ENCODE results near the gene ADGRE1. TPM values are rescaled to one million over a fixed set of nuclear protein-coding genes. Genes with fewer than 3 reads are reported as not detected.

ADGRE1 gene
- total and polyA plus RNA-seq, 2 of the 8 experiments (the other 6 are each of a cell fraction or from before 2014, with no cell fraction given) = not detected

- Histone ChIP-seq H3K14ac (ENCODE audit: insufficient read length) (no peak overlapping the region), H3K18ac (ENCODE audit: extremely low read depth, low read length) (no peak overlapping the region), H3K23me2 (ENCODE audit: low read depth, low read length) (peaks cover 5% of the 10 kb centered on the region; the same call in 1 of the 2 replicates), H2AFZ (ENCODE audit: low read length) (no peak overlapping the region), H3K4me2 (ENCODE audit: insufficient read depth in 1 of 2, low read depth in 2 of 2, low read length in 2 of 2) (no peak overlapping the region), H3K4me3 (ENCODE audit: extremely low read depth in 1 of 4, insufficient read depth in 2 of 4, low read depth in 3 of 4, low read length in 4 of 4) (no peak overlapping the region), H3K9me3 (ENCODE audit: insufficient read depth in 2 of 2, low read depth in 1 of 2, low read length in 1 of 2) (peaks cover 69 to 77% of the 10 kb centered on the region in 2 experiments), H3K79me1 (ENCODE audit: low read depth, low read length) (no peaks in the 10 kb centered on the region), H4K8ac (ENCODE audit: extremely low read depth, insufficient read depth, low read length) (no peak overlapping the region), H3K4me1 (replicated peaks in 1 of 4; ENCODE audit: control insufficient read depth in 3 of 4, insufficient read depth in 4 of 4, low read length in 3 of 4) (no peaks in the 10 kb centered on the region), H2BK5ac (ENCODE audit: low read depth, low read length) (no peak overlapping the region), H2BK20ac (ENCODE audit: low read length) (no peak overlapping the region), H3K27me3 (replicated peaks in 1 of 4; ENCODE audit: control insufficient read depth in 3 of 4, extremely low read depth in 1 of 4, insufficient read depth in 3 of 4, low read length in 3 of 4) (no peaks in the 10 kb centered on the region), H3K36me3 (ENCODE audit: control insufficient read depth in 2 of 4, insufficient read depth in 4 of 4, low read length in 3 of 4) (no peaks in the 10 kb centered on the region; a peak in 1 of 8 replicates), H4K5ac (ENCODE audit: insufficient read length, low read depth, low read length) (no peak overlapping the region), H3K4ac (replicated peaks; ENCODE audit: insufficient read length, low read depth, low read length) (no peak overlapping the region), H3K79me2 (ENCODE audit: control insufficient read depth in 1 of 2, insufficient read depth in 2 of 2, low read length in 2 of 2) (no peaks in the 10 kb centered on the region), H2BK15ac (ENCODE audit: low read length) (no peak overlapping the region), H2AK5ac (ENCODE audit: low read depth, low read length) (no peak overlapping the region), H2BK120ac (replicated peaks; ENCODE audit: low read depth, low read length) (no peak overlapping the region), H2BK12ac (ENCODE audit: low read depth, low read length) (no peak overlapping the region), H3K23ac (ENCODE audit: insufficient read length) (no peak overlapping the region), H3K27ac (ENCODE audit: low read depth, low read length) (no peak overlapping the region), H3K56ac (replicated peaks; ENCODE audit: insufficient read length, low read depth, low read length) (no peak overlapping the region), H4K20me1 (replicated peaks in 1 of 2; ENCODE audit: control insufficient read depth in 1 of 2, insufficient read depth in 2 of 2, low read length in 2 of 2) (peaks cover 0 to 4% of the 10 kb centered on the region in 2 experiments), H4K91ac (replicated peaks; ENCODE audit: insufficient read length, low read length) (no peak overlapping the region), H3K9ac (replicated peaks in 1 of 4; ENCODE audit: extremely low read depth in 1 of 4, low read depth in 3 of 4, low read length in 3 of 4) (no peak overlapping the region)
- 63% methylated on average over 3 of the region's 3 CpGs; no CpG with 5 or more reads in 1 of the 2 experiments for WGBS, 2 experiments (ENCODE audit: extremely low coverage in 1 of 2, insufficient coverage in 1 of 2, insufficient read length in 1 of 2, insufficient replicate concordance in 2 of 2, low coverage in 1 of 2, low lambda C conversion rate in 2 of 2, missing lambda C conversion rate in 1 of 2)
- POLR2A ChIA-PET (ENCODE audit: partially characterized antibody) = no interaction called here
- CTCF ChIA-PET (ENCODE audit: partially characterized antibody) = interaction anchor here (0.6 to 1.2 kb wide), 3 partner anchors 238 to 763 kb away, joined by 3 read pairs; no protein-coding TSS in a partner anchor
- no peak for TF ChIP-seq HDAC2 (IDR thresholded peaks at IDR 0.05; ENCODE audit: borderline replicate concordance in 1 of 2, low read depth in 2 of 2, low read length in 2 of 2)
- no peak for TF ChIP-seq JUND (IDR thresholded peaks at IDR 0.05; ENCODE audit: low read length)
- no peak for TF ChIP-seq CHD2 (IDR thresholded peaks at IDR 0.05; ENCODE audit: low read length)
- no peak for TF ChIP-seq ATF2 (IDR thresholded peaks at IDR 0.05; ENCODE audit: low read length)
- TF ChIP-seq KDM1A (IDR thresholded peaks at IDR 0.05; ENCODE audit: borderline replicate concordance, low read length) = no peak
- TF ChIP-seq EGR1 (IDR thresholded peaks at IDR 0.05; ENCODE audit: borderline replicate concordance, low read depth, low read length) = no peak
- no peak for TF ChIP-seq NRF1 (IDR thresholded peaks at IDR 0.05; ENCODE audit: low read depth, low read length)
- no peak for TF ChIP-seq SP2 (IDR thresholded peaks at IDR 0.05; ENCODE audit: low read length)
- TF ChIP-seq KDM4A (IDR thresholded peaks at IDR 0.05; ENCODE audit: low read depth, low read length, severe bottlenecking) = no peak
- no peak for TF ChIP-seq POU5F1 (IDR thresholded peaks at IDR 0.05; ENCODE audit: low read depth, low read length)
- no peak for TF ChIP-seq RFX5 (IDR thresholded peaks at IDR 0.05; ENCODE audit: borderline replicate concordance, low read depth, low read length)
- TF ChIP-seq POLR2AphosphoS5 (IDR thresholded peaks at IDR 0.05; ENCODE audit: low read depth, low read length) = no peak
- no peak for FAIRE-seq
- no peak for DNase-seq (ENCODE audit: low read depth in 1 of 2, low spot score in 2 of 2)
Measured at GRCh38 chr19:6890401-6890913, 3.1 kb downstream of the ADGRE1 start.

Data from H1 (cell line).